ENCODE results near the gene FA2H. TPM values are rescaled to one million over a fixed set of nuclear protein-coding genes. Genes with fewer than 3 reads are reported as not detected.
A peak's percentile ranks its signal among the peaks of the same experiment; 100 is the strongest.

The FA2H gene
- total RNA-seq, 8 experiments from 2014 or later = 0.52 to 3.3 (median 0.92) TPM; not detected in 3

- Histone ChIP-seq H3K27ac (no peak overlapping the region), H3K4me1 (replicated peaks in 1 of 2) (no peaks in the 10 kb centered on the region)
- ATAC-seq (replicated peaks in 6 of 8) = no peak
These were observed 26.0 kb downstream of the FA2H start for GRCh38 chr16:74748616-74749026.

GRCh38 chr16:74747716-74748615 is 26.7 kb downstream of the FA2H start:
- Histone ChIP-seq H3K27ac (no peak overlapping the region), H3K4me3 (no peak overlapping the region), H3K4me1 (replicated peaks in 1 of 2) (no peaks in the 10 kb centered on the region)
- in situ Hi-C loops (cut with MboI; ENCODE audit: low pct_unique_long_range_greater_than_20kb in 2 of 9, low sequenced_read_pairs in 9 of 9, unreplicated experiment in 9 of 9) = no loop called here
- WGBS, 10 experiments = 75 to 90% (median 82%) methylated on average over 1 to 22 of the region's 32 CpGs; no CpG with 5 or more reads in 4 of the 10 experiments
- ATAC-seq (replicated peaks in 6 of 8) = no peak

More at GRCh38 chr16:74748616-74749026, 26.0 kb downstream of the FA2H start:
- H3K4me3 ChIP-seq = no peak overlapping the region
- no CpG with 5 or more reads among the region's 19 CpGs for WGBS, 10 experiments
- in situ Hi-C loops (cut with MboI; ENCODE audit: low pct_unique_long_range_greater_than_20kb in 2 of 9, low sequenced_read_pairs in 9 of 9, unreplicated experiment in 9 of 9) = no loop called here

GRCh38 chr16:74745926-74746325 is 28.7 kb downstream of the FA2H start:
- no peak overlapping the region for H3K4me3 ChIP-seq
- H3K27ac ChIP-seq = no peak overlapping the region
- ATAC-seq (replicated peaks in 6 of 8) = peak in 1 of 8 experiments; percentile 37
- in situ Hi-C loops (cut with MboI; ENCODE audit: low pct_unique_long_range_greater_than_20kb in 2 of 9, low sequenced_read_pairs in 9 of 9, unreplicated experiment in 9 of 9) = no loop called here
- 40 to 86% (median 63%) methylated on average over 1 to 7 of the region's 7 CpGs; no CpG with 5 or more reads in 2 of the 10 experiments for WGBS, 10 experiments
- no peaks in the 10 kb centered on the region for H3K4me1 ChIP-seq (replicated peaks in 1 of 2)

DNA sequence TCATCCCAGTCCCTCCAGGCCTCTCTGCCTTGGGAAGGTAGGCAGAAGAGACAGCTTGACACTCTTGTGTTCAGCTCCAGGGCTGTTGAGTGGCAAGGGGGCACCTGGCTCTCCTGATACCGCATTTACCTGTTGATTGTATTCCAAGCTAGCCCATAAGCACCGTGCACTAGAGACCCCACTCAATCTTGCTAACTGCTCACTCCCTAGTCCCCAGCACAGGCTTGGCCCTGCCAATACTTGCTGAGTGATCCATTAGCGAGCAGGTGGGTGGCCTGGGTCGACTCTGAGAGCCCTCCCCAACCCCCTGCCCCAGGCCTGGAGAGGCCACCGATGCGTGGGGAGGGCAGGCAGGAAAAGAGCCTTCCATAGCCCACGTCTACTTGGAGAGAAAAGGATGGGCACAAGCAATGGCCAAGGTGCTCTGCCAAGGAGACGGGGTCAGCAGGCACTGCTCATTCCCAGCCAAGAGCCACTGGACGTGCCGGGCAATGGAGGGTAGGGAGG is 29.5 kb downstream of the FA2H start:
- no peak overlapping the region for H3K4me3 ChIP-seq
- no peak overlapping the region for H3K27ac ChIP-seq
- H3K4me1 ChIP-seq (replicated peaks in 1 of 2) = no peaks in the 10 kb centered on the region
- ATAC-seq (replicated peaks in 6 of 8) = no peak
- in situ Hi-C loops (cut with MboI; ENCODE audit: low pct_unique_long_range_greater_than_20kb in 2 of 9, low sequenced_read_pairs in 9 of 9, unreplicated experiment in 9 of 9) = no loop called here
- WGBS, 10 experiments = 79 to 100% (median 95%) methylated on average over 2 to 3 of the region's 10 CpGs; no CpG with 5 or more reads in 6 of the 10 experiments

GRCh38 chr16:74744566-74744965 is 30.1 kb downstream of the FA2H start:
- 60 to 100% (median 100%) methylated on average over 1 to 3 of the region's 4 CpGs; no CpG with 5 or more reads in 3 of the 10 experiments for WGBS, 10 experiments
- H3K27ac ChIP-seq = no peak overlapping the region
- no peak for ATAC-seq (replicated peaks in 6 of 8)
- H3K4me3 ChIP-seq = no peak overlapping the region
- in situ Hi-C loops (cut with MboI; ENCODE audit: low pct_unique_long_range_greater_than_20kb in 2 of 9, low sequenced_read_pairs in 9 of 9, unreplicated experiment in 9 of 9) = no loop called here
- H3K4me1 ChIP-seq (replicated peaks in 1 of 2) = no peaks in the 10 kb centered on the region

DNA sequence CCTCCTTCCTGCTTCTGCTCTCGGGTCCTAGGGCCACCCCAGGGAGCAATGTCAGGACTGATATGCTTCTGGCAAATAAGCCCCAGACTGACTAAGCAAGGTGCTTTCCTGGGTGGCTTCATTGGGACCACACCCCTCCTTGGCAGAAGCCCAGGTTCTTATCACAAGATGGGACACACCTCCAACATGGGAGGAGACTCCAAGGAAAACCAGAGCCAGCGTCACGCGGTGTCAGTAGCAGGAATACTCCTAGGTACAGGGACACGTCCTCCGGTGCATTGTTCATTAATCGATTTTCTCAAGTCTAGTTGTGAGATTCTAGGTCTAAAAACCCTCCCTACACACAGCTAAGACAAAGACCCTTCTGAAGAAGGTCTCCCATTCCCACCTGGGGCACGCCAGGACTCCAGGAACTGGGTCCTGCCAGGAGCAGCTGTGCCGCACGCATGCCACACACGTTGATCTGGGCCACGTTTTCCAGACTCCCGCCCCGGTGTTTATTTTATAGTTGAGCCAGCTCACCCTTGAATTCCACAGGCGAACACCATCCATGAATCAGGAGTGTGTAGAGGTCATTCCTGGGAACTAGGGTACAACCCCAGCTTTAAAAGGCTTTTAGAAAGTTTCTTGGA is 30.8 kb downstream of the FA2H start:
- no peak overlapping the region for H3K27ac ChIP-seq

GRCh38 chr16:74743045-74743667 is 31.5 kb downstream of the FA2H start:
- Histone ChIP-seq H3K4me1 (replicated peaks in 1 of 2) (no peaks in the 10 kb centered on the region), H3K4me3 (no peak overlapping the region), H3K27ac (no peak overlapping the region)
- ATAC-seq (replicated peaks in 6 of 8) = peak in 1 of 8 experiments; percentile 45
- in situ Hi-C loops (cut with MboI; ENCODE audit: low pct_unique_long_range_greater_than_20kb in 2 of 9, low sequenced_read_pairs in 9 of 9, unreplicated experiment in 9 of 9) = no loop called here
- WGBS, 10 experiments = 0 to 100% (median 53%) methylated on average over 1 to 6 of the region's 8 CpGs; no CpG with 5 or more reads in 2 of the 10 experiments

More for the DNA sequence above, 30.8 kb downstream of the FA2H start:
- no peak overlapping the region for H3K4me3 ChIP-seq
- ATAC-seq (replicated peaks in 6 of 8) = peak in 2 of 8 experiments; percentile 51 to 77
- WGBS, 10 experiments = 9 to 100% (median 75%) methylated on average over 1 to 6 of the region's 15 CpGs; no CpG with 5 or more reads in 3 of the 10 experiments
- H3K4me1 ChIP-seq (replicated peaks in 1 of 2) = no peaks in the 10 kb centered on the region
- in situ Hi-C loops (cut with MboI; ENCODE audit: low pct_unique_long_range_greater_than_20kb in 2 of 9, low sequenced_read_pairs in 9 of 9, unreplicated experiment in 9 of 9) = no loop called here

GRCh38 chr16:74742051-74742481 is 32.6 kb downstream of the FA2H start:
- no peak overlapping the region for H3K27ac ChIP-seq
- in situ Hi-C loops (cut with MboI; ENCODE audit: low pct_unique_long_range_greater_than_20kb in 2 of 9, low sequenced_read_pairs in 9 of 9, unreplicated experiment in 9 of 9) = no loop called here
- ATAC-seq (replicated peaks in 6 of 8) = peak in 1 of 8 experiments; percentile 7
- H3K4me3 ChIP-seq = no peak overlapping the region
- 0 to 95% (median 66%) methylated on average over 1 to 5 of the region's 10 CpGs; no CpG with 5 or more reads in 3 of the 10 experiments for WGBS, 10 experiments
- H3K4me1 ChIP-seq (replicated peaks in 1 of 2) = no peaks in the 10 kb centered on the region

DNA sequence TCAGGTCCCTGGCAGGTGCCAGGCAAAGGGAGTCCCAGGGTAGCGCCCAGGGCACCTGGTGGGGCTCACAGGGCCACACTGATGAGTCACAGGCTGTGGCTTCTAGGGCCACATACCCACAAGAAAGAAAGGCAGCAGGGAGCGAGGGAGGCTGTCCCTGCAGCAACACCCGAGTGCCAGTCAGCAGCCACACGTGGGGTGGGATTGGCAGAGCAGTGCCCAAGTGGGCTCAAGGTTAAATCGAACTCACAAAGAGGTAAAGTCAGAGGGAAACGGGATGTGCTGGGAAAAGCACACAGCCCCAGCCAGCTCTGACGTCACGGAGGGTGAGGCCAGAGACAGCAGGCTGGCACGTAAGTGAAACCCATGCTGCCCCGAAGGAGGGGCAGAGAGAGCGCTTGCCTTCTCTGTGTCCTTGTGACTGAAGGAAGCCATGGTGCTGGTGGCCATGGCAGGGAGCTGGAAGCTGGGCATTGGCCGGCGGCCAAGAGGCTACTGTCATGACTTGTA is 33.8 kb downstream of the FA2H start:
- Histone ChIP-seq H3K4me1 (replicated peaks in 1 of 2) (no peaks in the 10 kb centered on the region), H3K27ac (no peak overlapping the region), H3K4me3 (no peak overlapping the region)
- in situ Hi-C loops (cut with MboI; ENCODE audit: low pct_unique_long_range_greater_than_20kb in 2 of 9, low sequenced_read_pairs in 9 of 9, unreplicated experiment in 9 of 9) = no loop called here
- ATAC-seq (replicated peaks in 6 of 8) = peak in 5 of 8 experiments; percentile 45 to 82 (median 55)
- WGBS, 10 experiments = 15 to 100% (median 77%) methylated on average over 1 to 6 of the region's 13 CpGs; no CpG with 5 or more reads in 1 of the 10 experiments

DNA sequence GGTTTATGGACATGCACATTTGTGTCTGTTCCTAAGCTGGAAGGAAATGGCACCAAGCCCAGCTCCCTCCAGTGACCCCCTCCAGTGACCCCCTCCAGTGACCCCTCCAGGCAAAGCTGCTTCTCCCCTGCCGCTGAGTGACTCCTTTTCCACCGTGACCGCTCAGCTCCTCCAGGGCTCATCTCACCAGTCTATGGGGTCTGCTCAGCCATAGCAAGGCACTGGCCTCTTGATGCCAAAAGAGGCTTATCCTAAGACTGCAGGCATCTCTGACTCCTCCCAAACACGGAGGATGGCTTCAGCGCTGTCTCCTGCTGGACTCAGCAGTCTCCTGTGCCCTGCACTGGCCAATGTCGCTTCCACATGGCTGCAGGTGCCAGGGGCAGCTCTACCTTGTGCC is 35.3 kb downstream of the FA2H start:
- Histone ChIP-seq H3K4me1 (replicated peaks in 1 of 2) (no peaks in the 10 kb centered on the region), H3K4me3 (no peak overlapping the region), H3K27ac (no peak overlapping the region)
- ATAC-seq (replicated peaks in 6 of 8) = no peak
- in situ Hi-C loops (cut with MboI; ENCODE audit: low pct_unique_long_range_greater_than_20kb in 2 of 9, low sequenced_read_pairs in 9 of 9, unreplicated experiment in 9 of 9) = no loop called here
- 83 to 100% (median 85%) methylated on average over 1 to 3 of the region's 6 CpGs; no CpG with 5 or more reads in 7 of the 10 experiments for WGBS, 10 experiments

DNA sequence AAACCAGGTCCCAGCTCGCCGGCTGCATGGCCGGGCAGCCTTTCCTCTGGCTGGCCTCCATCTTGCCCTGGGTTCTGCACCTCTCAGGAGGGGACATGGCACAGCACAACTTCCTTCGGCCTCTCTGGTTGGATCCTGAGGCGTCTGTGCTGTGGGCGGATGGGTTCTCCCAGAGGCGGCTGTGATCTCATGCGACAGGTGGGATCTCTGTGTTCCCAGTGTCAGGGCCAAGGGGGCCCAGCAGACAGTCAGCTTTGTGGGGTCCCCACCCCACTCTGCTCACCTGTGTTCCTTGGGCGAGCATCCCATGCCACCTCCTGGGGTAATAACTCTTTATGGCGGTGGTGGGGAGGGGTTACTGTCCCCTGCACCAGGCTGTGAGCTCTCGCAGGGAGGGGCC is 35.8 kb downstream of the FA2H start:
- in situ Hi-C loops (cut with MboI; ENCODE audit: low pct_unique_long_range_greater_than_20kb in 2 of 9, low sequenced_read_pairs in 9 of 9, unreplicated experiment in 9 of 9) = no loop called here
- 50% methylated on average over 2 of the region's 11 CpGs; no CpG with 5 or more reads in 9 of the 10 experiments for WGBS, 10 experiments
- H3K4me1 ChIP-seq (replicated peaks in 1 of 2) = no peaks in the 10 kb centered on the region
- no peak overlapping the region for H3K27ac ChIP-seq
- no peak for ATAC-seq (replicated peaks in 6 of 8)
- no peak overlapping the region for H3K4me3 ChIP-seq

DNA sequence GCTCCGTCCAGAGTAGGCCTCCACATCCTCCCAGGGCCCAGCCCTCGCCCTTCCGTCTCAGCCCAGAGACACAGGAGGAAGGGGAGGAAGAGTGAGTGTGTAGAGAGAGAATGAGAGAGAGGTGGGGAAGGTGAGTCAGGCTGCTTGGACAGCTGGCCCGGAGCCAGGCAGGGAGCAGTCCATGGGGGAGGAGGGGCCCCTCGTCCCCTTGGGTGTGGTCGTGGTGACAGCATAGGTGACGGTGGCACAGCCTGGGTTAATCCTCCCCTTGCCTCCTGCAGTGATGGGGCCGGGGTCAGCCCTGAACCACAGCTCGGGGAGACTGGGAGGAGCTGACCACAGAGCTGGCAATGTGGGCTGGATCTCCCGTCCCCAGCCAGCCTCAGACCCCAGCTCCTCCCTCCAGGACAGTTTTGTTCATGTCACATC is 36.5 kb downstream of the FA2H start:
- Histone ChIP-seq H3K27ac (no peak overlapping the region), H3K4me1 (replicated peaks in 1 of 2) (no peaks in the 10 kb centered on the region), H3K4me3 (no peak overlapping the region)
- in situ Hi-C loops (cut with MboI; ENCODE audit: low pct_unique_long_range_greater_than_20kb in 2 of 9, low sequenced_read_pairs in 9 of 9, unreplicated experiment in 9 of 9) = no loop called here
- WGBS, 10 experiments = 33 to 55% (median 40%) methylated on average over 1 to 8 of the region's 10 CpGs; no CpG with 5 or more reads in 7 of the 10 experiments
- peak; percentile 18 to 83 (median 59) for ATAC-seq (replicated peaks in 6 of 8)

Measured in motor neuron (in vitro differentiated cells).